HuH-7 (cell line): ENCODE measurements around the gene BTBD16.

Source experiments
- DNase-seq: peaks from one replicate; pipeline ENCODE4 v3.0.0; 2011; ENCODE audit warnings: low spot score

The BTBD16 gene

DNA sequence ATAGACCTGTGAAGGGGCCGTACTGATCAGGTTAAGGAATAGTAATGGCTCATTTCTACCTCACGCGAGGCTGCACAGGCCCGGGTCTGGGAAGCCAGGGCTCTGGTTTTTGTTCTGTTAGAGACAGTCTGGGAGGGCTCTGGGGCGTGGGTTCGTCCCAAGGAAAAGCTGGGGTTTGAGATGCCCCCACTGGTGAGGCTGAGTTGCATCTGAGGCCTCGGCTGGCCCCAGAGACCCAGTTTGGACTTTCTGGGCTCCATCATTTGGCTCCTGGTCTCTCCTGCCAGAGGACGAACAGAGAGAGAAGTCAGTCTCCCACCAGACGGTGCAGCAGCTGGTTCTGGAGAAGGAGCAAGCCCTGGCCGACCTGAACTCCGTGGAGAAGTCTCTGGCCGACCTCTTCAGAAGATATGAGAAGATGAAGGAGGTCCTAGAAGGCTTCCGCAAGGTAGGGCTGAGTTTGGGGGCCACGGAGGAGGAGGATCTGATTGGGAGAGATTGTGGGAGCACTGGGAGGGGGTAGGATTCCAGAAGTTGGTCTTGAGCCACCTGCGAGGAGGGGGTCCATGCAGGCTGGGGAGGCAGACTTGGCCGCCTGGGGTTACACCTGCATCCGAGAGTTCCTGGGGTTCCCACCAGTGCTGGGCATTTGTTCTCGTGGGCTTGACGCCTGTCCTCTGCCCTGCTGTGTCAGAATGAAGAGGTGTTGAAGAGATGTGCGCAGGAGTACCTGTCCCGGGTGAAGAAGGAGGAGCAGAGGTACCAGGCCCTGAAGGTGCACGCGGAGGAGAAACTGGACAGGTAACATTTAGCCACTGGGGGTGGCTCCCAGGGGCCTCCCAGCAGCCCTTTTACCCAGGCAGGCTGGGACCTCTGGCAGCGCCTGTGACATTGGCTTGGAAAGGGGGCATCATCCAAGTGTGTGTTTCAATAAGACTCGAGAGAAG is 22.5 kb upstream of the BTBD16 start:
- DNase-seq, result no peak

DNA sequence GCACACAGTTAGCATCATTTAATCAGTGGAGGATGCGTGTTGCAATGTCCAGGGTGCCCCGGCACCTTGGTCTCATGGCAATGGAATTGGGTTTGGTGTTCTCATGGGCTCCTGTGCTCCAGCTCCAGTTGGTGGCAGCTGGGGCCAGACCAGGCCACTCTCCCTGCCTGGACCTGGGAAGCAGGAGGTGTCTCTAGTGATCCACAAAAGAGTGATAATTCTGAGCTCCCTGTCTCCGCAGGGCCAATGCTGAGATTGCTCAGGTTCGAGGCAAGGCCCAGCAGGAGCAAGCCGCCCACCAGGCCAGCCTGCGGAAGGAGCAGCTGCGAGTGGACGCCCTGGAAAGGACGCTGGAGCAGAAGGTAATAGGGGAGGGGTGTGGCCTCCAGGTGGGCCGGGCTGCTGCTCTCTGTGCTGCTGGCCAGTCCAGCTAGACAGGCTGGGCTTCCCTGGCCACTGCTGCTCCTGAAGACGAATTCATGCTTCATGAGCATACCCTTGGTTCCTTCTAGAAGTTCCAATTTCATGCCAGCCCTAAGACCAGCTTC is 21.7 kb upstream of the BTBD16 start:
- no peak for DNase-seq

DNA sequence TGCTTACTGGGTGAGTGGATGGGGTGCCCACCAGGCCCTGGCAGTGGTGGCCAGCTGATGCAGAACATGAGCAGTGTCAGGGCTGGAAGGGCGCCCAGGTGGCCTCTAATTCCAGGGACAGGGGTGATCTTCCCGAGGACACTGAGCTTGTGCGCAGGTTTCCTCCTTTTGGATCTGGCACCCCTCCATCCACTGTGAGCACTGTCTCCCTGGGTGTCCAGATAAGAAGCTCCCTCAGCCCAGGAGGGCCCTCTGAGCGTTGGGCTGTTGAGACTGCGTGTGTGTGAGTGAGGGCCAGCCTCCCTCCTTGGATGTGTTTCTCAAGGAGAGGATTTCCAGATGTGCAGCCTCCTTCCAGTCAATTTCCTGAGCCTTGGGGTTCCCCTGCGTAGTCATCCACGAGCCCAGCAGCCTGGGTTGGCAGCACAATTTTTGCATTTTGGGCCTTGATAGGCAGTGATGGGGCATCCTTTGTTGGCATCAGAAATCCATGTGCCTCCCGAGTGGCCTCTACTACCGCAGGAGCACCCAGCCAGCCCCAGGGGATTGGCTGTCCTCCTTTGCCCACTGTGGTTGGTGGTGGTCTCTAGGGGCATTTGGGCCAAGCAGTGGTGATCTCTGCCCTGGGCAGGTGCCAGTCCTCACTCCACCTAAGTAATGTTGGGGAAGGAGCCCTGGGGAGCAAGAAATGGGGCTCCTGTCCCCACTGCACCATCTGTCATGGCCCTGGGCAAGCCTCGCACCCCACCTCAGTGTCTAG is 20.9 kb upstream of the BTBD16 start:
- DNase-seq, result no peak

DNA sequence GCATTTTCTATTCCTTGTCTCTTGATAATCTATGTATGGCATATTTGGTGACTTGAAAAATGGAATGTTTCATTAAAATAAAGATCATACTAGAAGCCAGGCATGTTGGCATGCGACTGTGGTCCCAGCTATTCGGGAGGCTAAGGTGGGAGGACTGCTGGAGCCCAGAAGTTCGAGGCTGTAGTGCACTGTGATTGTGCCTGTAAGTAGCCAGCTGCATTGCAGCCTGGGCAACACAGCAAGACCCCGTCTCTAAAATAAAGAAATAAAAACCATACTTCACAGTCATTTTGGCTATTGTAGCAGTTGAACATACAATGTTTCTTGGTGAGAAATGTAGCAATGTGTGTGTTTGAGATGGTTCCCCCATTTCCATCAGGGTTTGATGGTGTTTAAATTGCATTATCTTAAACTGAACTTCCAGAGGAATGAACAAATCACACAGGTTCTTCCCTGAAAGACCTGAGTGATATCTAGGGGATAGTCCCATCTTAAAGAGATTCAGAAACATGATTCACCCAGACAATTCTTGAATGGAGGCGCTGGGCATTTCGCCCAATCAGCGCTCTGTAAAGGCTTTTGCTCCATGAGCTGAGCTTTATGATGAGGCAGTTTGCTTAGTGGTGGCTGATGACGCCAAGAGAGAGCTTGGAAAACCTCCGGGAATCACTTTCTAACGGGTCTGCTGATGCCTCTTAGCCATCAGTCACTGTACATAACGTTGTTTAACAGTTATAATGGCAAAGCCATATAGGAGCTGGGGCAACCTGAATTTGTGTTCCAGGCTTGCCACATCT is 19.4 kb upstream of the BTBD16 start:
- no peak for DNase-seq

DNA sequence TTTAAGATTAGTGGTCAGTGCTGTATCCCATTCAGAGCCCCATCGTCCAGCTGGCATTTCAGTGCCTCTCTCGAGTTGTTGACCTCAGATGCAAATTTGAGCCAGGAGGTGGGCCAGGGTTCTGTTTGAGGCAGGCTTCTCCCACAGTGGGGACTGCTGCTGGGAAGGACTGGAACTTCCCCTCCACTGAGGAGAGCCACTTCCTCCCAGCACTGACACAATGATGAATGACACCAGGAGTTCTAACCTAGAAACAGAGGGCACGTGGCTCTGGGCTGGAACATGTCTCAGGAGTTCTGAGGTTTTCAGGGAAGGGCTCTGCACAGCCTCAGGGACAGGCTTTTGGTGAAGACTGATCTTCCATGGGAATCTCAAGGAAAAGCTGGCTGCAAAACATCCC is 18.3 kb upstream of the BTBD16 start:
- no peak for DNase-seq

DNA sequence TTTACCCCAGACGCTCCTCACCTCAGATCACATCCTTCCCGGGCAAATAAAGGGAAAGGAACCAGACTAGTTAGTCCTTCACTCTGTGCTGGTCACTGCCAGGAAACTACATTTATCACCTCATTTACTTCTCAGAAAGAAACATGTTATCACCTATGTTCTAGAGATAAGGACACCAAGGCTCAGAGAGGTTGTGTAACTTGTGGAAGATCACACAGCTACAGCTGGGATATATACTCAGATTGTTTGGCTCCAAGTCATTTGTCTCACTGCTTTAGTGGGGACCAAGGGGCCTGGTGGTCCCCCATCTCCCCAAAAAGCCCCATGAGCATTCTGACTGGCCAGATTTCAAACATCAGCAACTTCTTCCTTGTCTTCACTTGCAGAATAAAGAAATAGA is 17.5 kb upstream of the BTBD16 start:
- DNase-seq, result no peak

DNA sequence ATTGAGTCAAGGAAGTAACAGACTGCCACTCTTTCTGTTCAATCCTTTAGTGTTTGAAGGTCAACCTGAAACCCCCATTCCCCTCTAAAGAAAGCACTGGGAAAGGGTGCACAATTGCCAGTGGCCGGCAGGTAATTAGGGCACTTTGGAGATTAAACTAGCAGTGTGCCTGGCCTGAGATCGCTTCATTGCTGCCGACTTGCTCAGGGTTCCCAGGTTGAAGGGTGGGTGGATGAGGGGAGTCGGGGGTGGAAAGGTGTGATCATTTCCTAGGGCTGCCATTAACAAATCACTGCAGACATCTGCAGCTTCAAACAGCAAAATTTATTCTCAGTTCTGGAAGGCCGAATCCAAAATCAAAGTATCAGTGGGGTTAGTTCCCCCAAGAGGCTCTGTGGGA is 16.3 kb upstream of the BTBD16 start:
- no peak for DNase-seq

DNA sequence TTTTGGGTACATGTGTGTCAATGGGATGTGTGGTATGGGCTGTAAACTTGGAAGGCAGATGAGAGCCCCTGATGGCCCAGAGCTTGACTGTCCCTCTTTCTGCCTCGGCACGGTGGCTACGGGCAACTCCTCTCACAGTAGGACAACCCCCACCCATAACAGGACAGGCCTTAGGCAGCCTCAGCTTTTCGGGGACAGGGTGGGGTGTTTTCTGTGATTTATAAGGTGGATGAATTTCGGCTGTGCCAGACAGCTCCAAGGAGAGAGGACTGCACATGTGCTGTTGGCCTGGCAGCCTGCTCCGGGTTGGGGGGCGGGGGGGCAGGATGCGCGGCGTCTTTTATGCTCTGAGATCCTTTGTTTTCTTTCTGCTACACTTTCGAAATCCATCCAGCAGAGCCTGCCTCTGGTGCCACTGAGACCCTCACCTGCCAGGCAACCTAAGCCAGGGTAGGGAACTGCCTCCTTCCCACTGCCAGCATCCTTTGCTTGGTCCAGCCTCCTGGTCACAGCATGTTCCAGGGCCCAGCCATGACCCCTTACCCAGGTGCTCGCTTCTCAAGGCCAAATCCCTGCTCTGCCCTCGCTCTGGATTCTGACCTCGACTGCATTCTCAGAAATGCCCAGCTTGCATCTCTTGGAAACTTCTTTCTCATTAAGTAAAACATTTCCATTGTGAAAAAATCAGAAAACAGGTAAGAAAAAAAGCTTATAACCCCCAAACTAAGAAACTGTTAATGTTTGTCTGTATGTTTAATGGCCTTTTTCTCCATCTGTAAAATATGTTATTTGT is 15.4 kb upstream of the BTBD16 start:
- DNase-seq, result no peak

DNA sequence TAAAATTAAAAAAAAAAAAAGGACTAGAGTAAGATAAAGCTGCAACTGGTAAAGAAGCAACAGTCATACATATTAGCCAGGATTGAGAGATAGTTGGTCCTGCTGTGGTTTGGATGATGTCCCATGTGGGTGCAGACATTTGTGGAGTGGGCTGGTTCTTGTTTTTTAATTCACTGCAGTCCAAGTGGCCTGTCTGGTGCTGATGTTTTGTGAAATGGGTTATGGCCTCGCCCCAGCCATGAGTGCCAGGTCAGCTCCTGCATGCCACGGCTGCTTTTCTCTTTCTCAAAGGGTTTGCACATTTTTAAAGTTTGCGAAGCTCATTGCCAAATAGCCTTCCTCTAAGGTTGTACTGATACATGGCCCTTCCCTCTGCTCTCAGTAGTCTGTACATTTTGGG is 14.1 kb upstream of the BTBD16 start:
- DNase-seq, result no peak

DNA sequence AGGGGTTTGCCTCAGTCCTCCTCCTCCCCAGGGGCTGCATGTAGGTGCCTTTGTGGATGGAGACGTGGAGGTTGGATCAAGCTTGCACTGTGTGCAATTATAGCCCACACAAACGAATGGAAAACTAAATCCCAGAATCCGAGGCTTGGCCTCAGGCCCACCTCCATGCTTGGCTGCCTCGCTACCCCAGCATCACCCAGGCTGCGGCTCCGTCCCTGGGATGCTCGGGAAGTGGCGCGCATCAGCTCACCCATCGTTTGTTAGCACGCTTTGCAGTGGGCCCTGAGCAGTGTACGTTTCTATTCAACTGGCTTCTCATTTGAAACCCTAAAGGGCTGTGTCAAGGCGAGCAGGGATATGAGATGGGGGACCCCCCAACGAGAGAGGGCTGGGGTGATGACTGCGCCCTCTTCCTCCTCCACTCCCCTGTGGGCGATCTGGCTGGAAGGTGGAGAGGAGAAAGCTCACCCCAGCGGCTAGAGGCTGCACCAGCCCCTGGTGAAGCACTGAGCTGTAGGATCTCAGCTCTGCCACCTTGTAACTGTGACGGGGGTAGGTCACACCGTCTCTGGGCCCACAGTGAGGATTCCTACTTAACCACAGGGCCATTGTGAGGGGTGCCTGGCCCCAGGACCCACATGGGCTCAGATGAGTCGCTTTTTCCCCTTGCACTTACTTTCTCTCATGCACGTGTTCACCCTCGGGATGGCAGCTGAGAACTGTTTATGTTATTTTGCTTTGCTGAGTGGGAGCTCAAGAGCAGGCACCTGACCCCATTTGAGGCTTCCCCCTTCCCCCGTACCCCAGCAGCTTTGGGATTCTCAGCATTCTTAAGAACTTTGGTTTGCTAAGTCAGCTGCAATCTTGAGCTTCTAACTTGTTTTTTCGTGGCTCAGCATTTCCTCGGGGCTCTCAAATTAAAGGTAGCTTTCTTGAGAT is 12.7 kb upstream of the BTBD16 start:
- DNase-seq, result no peak

DNA sequence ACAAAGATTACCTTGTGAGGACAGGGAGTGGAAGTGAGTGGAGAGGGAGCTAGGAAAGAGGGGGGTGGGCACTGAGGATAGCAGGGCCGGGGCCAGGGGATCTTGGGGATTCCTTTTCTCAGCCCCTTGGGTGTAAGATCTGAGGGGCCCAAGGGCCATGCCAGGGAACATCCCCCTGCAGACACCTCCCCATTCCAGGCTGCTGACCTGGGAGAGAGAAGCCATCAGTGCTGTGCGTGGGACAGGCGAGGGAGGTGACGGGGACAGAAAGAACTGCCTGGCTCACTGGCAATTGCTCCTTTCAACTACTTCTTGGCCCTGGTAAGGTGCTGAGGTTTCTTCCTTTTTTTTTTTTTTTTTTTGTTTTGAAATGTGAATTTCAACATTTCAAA is 12.0 kb upstream of the BTBD16 start:
- no peak for DNase-seq

DNA sequence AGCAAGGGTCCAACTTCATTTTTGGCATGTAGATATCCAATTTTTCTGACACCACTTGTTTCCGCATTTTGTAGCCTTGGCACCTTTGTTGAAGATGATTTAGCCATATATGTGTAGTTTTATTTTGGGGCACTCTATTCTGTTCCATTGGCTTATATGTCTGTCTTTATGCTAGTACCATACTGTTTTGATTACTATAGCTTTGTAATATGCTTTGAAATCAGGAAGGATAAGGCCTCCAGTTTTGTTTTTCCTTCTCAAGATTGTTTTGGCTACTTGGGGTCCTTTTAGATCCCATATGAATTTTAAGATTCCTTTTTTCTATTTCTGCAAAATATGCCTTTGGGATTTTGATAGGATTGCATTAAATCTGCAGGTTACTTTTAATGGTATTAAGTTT is 9.5 kb upstream of the BTBD16 start:
- DNase-seq, result no peak

DNA sequence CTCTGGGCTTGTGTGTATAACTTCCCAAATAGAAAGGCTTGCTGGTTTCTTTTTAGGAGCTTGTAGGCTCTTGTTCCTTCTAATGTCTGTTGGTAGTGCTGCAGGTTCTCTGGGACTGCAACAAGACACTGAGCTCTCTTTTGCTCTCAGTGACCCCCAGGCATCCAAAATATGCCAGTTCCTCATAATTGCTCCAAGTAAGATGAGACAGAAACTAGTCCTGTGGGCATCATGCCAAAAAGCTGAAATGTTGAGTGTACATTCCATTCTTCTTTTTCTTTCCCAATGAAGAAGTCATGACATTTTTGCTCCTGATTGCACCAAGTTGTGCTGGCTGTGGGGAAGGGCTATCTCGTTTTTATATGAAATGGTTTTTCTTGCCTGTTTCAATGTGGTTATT is 7.1 kb upstream of the BTBD16 start:
- no peak for DNase-seq

DNA sequence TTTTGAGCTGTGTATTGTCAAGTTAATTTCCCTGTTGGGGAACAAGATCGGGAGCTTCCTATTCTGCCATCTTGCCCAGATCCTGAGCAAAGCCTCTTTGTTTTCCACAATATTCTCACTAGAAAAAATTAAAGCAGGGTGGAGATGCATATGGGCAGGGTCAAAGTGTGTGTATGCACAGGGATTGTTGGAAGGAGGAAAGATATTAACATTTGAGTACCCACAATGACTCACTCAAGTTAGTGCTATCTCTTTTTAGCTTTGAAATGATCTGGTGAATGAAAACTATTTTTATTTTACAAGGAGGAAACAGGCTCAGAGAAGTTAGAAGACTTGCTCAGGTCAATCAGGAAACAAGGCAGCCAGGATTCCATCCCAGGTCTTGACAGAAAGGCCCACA is 6.7 kb upstream of the BTBD16 start:
- no peak for DNase-seq

DNA sequence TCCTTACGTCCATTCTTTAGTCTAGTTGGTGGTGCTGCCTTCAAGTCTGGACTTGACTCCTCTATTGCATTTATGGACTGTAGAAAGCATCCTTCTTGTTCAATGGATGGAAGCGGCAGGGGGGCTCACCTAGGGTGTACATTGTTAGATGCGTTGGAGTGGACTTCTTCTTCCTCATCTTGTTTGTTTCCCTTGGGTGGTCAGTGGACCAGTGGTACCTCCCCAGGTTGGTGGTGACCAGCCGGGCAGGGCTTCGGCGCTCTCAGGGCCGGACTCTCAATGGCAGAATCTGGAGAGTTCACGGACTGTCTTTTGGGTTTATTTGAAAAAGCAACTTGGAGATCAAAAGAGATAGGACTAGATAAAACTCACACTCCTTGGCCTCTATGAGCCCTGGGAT is 6.2 kb upstream of the BTBD16 start:
- no peak for DNase-seq

DNA sequence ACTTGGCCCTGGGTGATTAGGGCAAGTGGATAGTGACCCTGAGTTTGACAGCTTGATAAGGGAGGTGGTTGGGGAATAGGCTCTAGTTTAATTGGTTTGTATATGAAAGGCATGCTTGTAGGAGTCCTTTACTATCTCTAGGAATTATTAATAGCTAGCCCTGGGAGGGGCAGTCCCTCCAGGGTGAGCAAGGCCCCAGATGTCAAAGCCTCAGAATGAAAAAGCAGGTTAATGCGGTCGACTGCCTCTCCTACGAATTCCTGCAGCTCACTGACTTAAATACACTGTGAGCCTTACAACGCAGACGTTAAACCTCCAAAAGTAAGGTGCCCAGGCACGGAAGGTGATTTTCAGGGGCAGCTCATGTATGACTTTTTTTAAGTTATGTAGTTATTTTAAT is 5.2 kb upstream of the BTBD16 start:
- no peak for DNase-seq

DNA sequence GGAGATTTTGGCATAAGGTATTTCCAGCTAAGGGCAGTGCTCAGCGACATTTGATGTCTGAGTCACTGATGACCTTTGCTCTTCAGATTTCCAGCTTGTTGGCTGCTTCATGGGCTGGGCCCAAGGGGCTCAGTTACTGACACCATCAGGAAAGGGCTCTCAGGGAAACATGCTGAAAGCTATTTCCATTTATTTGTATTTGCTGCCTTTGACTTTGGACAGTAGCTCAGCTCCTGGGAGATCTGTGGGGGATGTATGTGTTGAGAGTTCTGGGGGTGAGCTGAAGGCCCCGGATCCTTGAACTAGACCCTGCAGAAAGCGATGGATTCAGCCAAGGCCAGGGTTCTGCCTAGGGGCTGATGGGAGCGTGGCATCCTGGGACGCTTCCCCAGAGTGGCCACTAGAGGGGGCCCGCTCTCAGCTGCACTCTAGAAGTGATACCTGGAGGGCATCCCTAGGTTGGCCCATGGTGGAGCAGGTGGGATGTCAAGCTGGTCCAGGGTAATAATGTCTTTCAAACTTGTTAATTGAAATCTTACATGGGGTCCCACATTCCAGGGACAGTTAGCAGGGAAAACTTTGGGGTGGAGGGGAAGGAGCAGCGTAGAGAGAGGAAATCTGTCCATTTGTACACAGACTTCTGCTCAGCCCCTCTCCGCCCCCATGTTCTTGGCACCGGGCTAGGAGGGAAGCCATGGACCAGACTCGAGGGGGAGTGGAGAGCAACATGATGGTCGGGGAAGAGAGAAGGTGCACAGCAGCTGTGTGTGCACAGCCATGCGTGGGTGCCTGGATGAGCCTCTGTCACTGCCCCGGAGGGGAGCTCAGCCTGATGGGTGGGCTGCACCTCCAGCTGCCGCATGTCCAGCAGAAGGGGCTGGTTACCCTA is 3.0 kb upstream of the BTBD16 start:
- peak; percentile 82 for DNase-seq

DNA sequence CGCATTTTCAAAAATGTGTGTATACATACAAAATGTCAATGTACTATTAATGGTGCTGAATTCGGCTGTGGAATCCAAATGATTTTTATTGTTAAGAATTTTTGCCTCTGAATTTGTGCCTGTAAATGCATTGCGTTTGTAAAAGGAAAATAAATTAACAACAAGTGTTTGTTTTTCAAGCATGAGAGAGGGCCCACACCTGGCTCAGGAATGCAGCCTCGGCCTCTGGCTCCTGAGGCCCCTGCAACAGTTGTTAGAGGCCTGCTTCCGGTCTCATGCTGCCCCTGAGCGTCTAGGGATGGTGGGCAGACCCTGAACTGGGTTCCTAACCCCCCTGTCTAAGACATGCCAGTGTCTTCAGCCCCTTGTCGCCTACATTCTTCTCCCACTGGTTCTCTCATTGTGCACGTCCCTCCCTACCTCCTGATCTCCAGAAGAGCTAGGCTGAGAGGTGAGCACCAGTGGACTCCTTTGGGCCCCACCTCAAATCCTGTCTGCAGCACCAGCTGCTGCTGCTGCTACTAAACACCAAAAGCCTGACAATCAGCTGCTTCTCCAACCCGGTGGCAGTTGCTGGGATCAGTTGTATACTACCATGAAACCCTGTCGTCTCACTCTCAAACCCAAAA is 1.9 kb upstream of the BTBD16 start:
- no peak for DNase-seq
